HEK293T (cell line): Measurements from ENCODE around the gene KCNMA1.

Experiments
- BHLHE40 ChIP-seq: fragments of 450-650 bp; IDR thresholded peaks from 2 replicates; pipeline ENCODE4 v1.6.1; 2016; ENCODE audit warnings: mild to moderate bottlenecking, moderate library complexity, borderline replicate concordance
- ELF4 ChIP-seq: fragments of 450-650 bp; IDR thresholded peaks from 2 replicates; pipeline ENCODE4 v1.6.1; 2017; ENCODE audit warnings: antibody characterized with exemption
- FOXK2 ChIP-seq: fragments of 450-650 bp; IDR thresholded peaks from 2 replicates; pipeline ENCODE4 v1.6.1; 2016; ENCODE audit warnings: mild to moderate bottlenecking
- FOXM1 ChIP-seq: fragments of 450-650 bp; IDR thresholded peaks from 2 replicates; pipeline ENCODE4 v1.6.1; 2017; ENCODE audit warnings: mild to moderate bottlenecking, borderline replicate concordance
- SP1 ChIP-seq: fragments of 450-650 bp; IDR thresholded peaks from 2 replicates; pipeline ENCODE4 v1.6.1; 2017
- SUZ12 ChIP-seq: fragments of 450-650 bp; IDR thresholded peaks from 2 replicates; pipeline ENCODE4 v1.6.1; 2016; ENCODE audit warnings: mild to moderate bottlenecking
- TARDBP ChIP-seq: fragments of 450-650 bp; IDR thresholded peaks from 2 replicates; pipeline ENCODE4 v1.6.1; 2016
- ZNF384 ChIP-seq: fragments of 450-650 bp; IDR thresholded peaks from 2 replicates; pipeline ENCODE4 v1.6.1; 2016

- TF ChIP-seq BHLHE40 (no peak), FOXK2 (no peak), SP1 (no peak), FOXM1 (no peak), ZNF384 (no peak), TARDBP (no peak), ELF4 (no peak), SUZ12 (no peak)
Observed at GRCh38 chr10:76995023-76995422, 642.6 kb downstream of the KCNMA1 start.
